ENCODE measurements around the gene PI4K2A. TPM values are rescaled to one million over a fixed set of nuclear protein-coding genes. Genes with fewer than 3 reads are reported as not detected.

PI4K2A gene
- 10 to 100 TPM; 18.6 to 23.7 TPM for total RNA-seq

DNA sequence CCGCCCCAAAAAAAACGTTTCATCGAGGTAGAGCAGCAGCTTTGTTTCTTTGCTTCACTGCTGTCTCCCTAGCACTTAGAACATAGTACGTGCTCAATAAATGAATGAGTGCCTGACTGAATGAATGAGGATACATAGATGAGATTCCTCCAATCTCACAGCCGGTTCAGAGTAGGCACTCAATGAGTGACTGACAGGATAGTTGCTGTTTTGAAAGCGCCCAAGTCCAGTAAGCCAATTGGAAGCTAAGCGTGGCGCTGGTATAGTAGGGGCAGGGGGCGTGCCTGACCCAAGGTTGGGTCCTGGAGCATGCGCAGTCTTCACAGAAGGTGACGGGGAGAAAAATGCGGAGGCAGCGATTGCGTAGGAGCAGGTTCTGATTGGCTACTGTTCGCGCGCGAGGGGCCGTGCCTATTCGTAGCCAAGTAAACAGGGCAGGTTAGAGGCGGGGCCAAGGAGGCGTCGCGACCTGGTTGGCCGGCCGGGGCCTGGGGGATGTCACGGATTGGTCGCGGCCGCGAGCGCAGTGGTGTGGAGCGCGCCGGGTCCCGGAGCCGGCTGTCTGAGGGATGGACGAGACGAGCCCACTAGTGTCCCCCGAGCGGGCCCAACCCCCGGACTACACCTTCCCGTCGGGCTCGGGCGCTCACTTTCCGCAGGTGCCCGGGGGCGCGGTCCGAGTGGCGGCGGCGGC is at the start of gene PI4K2A:
TSS of gene PI4K2A (plus strand) at position 498 of the 694 bp plus-strand sequence. CDS start at position 570, 72 bp downstream.

DNA sequence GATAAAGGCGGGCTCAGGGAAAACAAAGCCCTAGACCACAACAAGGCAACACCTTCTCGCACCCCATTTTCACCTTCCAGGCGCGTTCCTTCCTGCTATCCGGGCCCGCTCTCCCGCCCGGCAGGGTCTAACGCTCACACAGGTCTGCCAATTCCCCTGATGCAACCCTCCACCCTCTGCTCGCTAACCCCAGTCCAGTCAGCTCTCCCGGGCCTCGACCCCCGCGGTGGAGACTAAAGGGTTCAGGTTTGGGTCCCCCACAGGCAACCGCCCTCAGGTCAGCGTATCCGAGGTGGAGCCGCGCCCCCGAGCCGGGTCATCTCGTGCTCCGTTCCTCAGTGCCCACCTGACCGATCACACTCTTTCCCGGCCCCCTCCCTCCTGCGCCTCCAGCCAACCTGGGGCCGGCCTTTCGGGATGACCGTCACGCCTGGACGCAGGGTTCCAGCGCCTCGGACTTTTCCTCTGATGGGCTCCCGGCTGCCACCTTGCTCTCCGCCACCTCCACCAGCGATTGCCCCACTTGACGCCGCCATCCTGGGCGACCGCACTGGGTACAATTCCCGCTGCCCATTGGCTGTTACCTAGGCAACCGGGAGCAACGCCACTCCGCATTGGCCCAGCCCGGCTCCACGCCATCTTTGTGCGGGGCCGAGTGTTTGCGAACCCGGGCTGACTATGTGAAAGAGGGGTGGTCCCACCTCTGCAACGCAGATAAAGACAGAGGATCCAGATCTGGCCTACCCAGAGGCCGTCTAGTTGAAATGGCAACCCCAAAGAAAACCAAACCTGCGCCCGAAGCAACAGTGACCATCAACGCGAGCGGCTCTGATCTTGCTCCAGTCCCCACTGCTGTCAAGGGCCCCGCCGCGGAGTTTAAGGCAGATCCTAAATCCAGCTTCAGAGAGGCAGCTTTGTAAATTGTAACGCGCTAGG is 7.3 kb upstream of the PI4K2A start, which contains the start of gene MORN4:
TSS of gene MORN4 (minus strand) at position 552 of the 936 bp plus-strand sequence. CDS start 13,847 bp downstream, outside the sequence.

DNA sequence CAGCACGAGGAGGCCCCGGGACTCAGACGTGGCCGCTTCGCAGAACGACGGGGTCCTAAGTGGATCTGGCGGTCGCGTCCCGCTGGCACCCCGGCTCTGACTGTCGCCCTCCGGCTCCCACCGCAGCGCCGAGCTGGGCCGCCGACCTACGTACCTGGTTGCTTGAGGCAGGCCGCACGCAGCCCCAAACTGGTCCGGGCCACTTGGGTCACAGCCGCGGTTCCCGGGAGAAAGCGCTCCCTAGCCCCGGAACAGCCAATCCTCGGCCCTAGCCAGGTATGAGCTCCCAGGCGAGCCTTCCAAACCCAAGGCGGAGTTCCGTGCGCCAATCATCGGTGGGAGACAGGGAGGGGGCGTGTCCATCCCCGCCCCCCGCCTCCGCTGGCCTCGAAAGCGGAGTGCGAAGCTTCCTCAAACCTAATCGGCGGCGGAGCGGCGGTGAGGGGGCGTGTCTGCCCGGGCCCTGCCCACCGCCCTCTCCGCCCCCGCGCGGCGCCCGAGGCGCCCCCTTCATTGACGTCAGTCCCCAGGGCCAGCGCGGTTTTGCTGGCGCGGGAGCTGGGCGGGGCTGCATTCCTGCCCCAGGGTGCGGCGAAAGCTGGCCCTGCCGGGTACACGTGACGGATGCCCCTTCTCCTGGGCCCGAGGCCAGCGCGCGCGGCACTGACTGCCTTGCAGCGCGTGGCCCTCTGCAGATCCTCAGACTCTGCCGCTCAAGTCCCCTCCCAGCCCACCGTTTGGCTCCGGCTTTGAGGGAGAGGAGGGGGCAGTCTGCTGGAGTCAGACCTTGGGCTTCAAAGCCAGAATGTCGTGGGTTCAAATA is 46.7 kb downstream of the PI4K2A start, which contains the start of gene AVPI1:
TSS of gene AVPI1 (minus strand) at position 280 of the 823 bp plus-strand sequence. CDS start 7,336 bp downstream, outside the sequence.

DNA sequence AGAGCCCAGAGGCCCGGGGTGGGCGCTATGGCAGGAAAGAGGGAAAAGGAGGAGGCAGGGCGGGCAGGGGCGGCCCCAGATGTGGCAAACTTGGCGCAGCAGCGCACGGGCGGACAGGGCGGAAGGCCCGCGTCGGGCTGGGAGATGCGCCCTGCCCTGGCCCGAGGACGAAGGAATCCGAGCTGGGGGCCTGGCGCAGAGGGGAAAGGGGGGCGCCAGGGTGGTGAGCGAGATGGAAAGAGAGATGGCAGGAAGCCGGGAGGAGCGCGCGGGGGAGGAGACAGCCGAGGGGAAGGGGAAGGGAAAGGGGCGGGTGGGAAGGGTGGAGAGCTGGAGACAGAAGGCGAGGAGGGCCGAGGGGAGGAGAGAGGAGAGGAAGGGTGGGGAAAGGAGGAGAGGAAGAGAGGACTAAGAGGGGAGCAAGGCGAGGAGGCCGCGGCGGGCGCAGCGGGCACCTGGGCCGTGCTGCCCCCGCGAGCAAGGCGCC is 72.9 kb downstream of the PI4K2A start, which contains the start of gene MARVELD1:
TSS of gene MARVELD1 (plus strand) at position 392 of the 487 bp plus-strand sequence. CDS start 147 bp downstream, outside the sequence.

Other genes starting within 250 kb of the PI4K2A start
- gene RRP12, start 239.3 kb upstream of the PI4K2A start, total RNA-seq, result 10 to 100 TPM; 17.9 to 31.0 TPM
- gene PGAM1, start 214.5 kb upstream of the PI4K2A start, total RNA-seq, result 100 to 1,000 TPM; 376 to 564 TPM
- 10 to 100 TPM; 29.9 to 49.0 TPM for gene EXOSC1, start 194.7 kb upstream of the PI4K2A start, total RNA-seq
- gene ZDHHC16, start 194.5 kb upstream of the PI4K2A start, total RNA-seq, result 10 to 100 TPM; 48.2 to 77.3 TPM
- gene MMS19, start 142.2 kb upstream of the PI4K2A start, total RNA-seq, result 100 to 1,000 TPM in 1 of 2 donors, 10 to 100 TPM in 1; 78.3 to 105 TPM
- gene UBTD1, start 141.7 kb upstream of the PI4K2A start, total RNA-seq, result 10 to 100 TPM; 34.8 to 44.0 TPM
- under 1 TPM; under 0.01 to 0.33 TPM for gene ANKRD2, start 67.9 kb upstream of the PI4K2A start, total RNA-seq
- gene HOGA1, start 56.3 kb upstream of the PI4K2A start, total RNA-seq, result 1 to 10 TPM; 1.3 to 1.7 TPM
- not detected for gene C10orf62, start 51.0 kb upstream of the PI4K2A start, total RNA-seq
- 1 to 10 TPM; 4.1 to 4.3 TPM for gene MORN4, start 7.2 kb upstream of the PI4K2A start, total RNA-seq
- gene AVPI1, start 46.6 kb downstream of the PI4K2A start, total RNA-seq, result 100 to 1,000 TPM; 198 to 284 TPM
- gene MARVELD1, start 73.1 kb downstream of the PI4K2A start, total RNA-seq, result 10 to 100 TPM; 70.6 to 89.1 TPM
- gene ZFYVE27, start 96.5 kb downstream of the PI4K2A start, total RNA-seq, result 10 to 100 TPM; 37.9 to 40.6 TPM
- not detected for gene SFRP5, start 131.3 kb downstream of the PI4K2A start, total RNA-seq
- gene GOLGA7B, start 209.2 kb downstream of the PI4K2A start, total RNA-seq, result 1 to 10 TPM; 3.8 to 7.7 TPM

Data from melanocyte of skin (primary cell).